ENCODE data around the gene C1QA.

GRCh38 chr1:22660716-22661241 is 24.4 kb downstream of the C1QA start:
- TF ChIP-seq FOXP1 (CRISPR knock-in tag; IDR thresholded peaks at IDR 0.05; ENCODE audit: borderline replicate concordance) (no peak), CTCF (IDR thresholded peaks at IDR 0.05) (no peak), NR3C1 (CRISPR knock-in tag; conservative IDR thresholded peaks at IDR 0.05; ENCODE audit: low read depth) (no peak), USF2 (CRISPR knock-in tag; IDR thresholded peaks at IDR 0.05) (no peak)

Data from WTC11 (cell line).